Liver (tissue), 9 donors: ENCODE results near the gene HBG1. TPM values are rescaled to one million over a fixed set of nuclear protein-coding genes. Genes with fewer than 3 reads are reported as not detected.

ENCODE experiments used
- DNase-seq: peaks from one replicate; pipeline ENCODE4 v3.0.0-alpha.2; 2017; ENCODE audit warnings: low spot score
- H3K27ac ChIP-seq, 2 donors: one replicate each; pipeline ENCODE4 v1.7.0; 2013; ENCODE audit warnings: inconsistent platforms in 2 of 2, low read length in 2 of 2, control low read depth in 1 of 2, low read depth in 1 of 2, mild to moderate bottlenecking in 1 of 2
- H3K27me3 ChIP-seq, 4 donors: one replicate each; pipeline versions ENCODE4 v1.6.1 to v1.7.0; 2013; ENCODE audit warnings: low read length in 3 of 4, inconsistent platforms in 1 of 4, mild to moderate bottlenecking in 1 of 4, moderate library complexity in 1 of 4; ENCODE audit not compliant: control insufficient read depth in 4 of 4, insufficient read depth in 4 of 4
- H3K36me3 ChIP-seq, 4 donors: one replicate each; pipeline versions ENCODE4 v1.6.1 to v1.7.0; 2013; ENCODE audit warnings: low read length in 3 of 4, mild to moderate bottlenecking in 3 of 4, low read depth in 1 of 4, moderate library complexity in 1 of 4; ENCODE audit not compliant: control insufficient read depth in 4 of 4, insufficient read depth in 3 of 4
- H3K4me1 ChIP-seq, 4 donors: one replicate each; pipeline versions ENCODE4 v1.6.1 to v1.7.0; 2013; ENCODE audit warnings: low read length in 3 of 4, mild to moderate bottlenecking in 3 of 4, moderate library complexity in 1 of 4; ENCODE audit not compliant: control insufficient read depth in 4 of 4, insufficient read depth in 4 of 4
- H3K4me3 ChIP-seq, 3 donors: one replicate each; pipeline versions ENCODE4 v1.6.1 to v1.7.0; 2013; ENCODE audit warnings: low read length in 3 of 3, control low read depth in 1 of 3, low read depth in 1 of 3, mild to moderate bottlenecking in 1 of 3
- H3K9ac ChIP-seq, 2 donors: one replicate each; pipeline ENCODE4 v1.7.0; 2013; ENCODE audit warnings: low read length in 2 of 2, mild to moderate bottlenecking in 2 of 2, moderate library complexity in 2 of 2, control low read depth in 1 of 2, low read depth in 1 of 2
- H3K9me3 ChIP-seq, 4 donors: one replicate each; pipeline versions ENCODE4 v1.6.1 to v1.7.0; 2013; ENCODE audit warnings: low read length in 3 of 4; ENCODE audit not compliant: control insufficient read depth in 4 of 4
- EGR1 ChIP-seq, 2 donors: IDR thresholded peaks; 2 replicates each; pipeline ENCODE4 v1.6.1; 2016 to 2018; ENCODE audit warnings: antibody characterized with exemption in 2 of 2, low read depth in 2 of 2
- FOXA1 ChIP-seq: IDR thresholded peaks from 2 replicates; pipeline ENCODE4 v1.6.1; 2016; ENCODE audit warnings: antibody characterized with exemption
- FOXA2 ChIP-seq: IDR thresholded peaks from 2 replicates; pipeline ENCODE4 v1.6.1; 2016; ENCODE audit warnings: antibody characterized with exemption
- GABPA ChIP-seq, 2 donors: IDR thresholded peaks in 1 of 2; conservative IDR thresholded peaks in 1 of 2; 2 replicates each; pipeline ENCODE4 v1.6.1; 2016; ENCODE audit warnings: antibody characterized with exemption in 2 of 2, mild to moderate bottlenecking in 1 of 2, moderate library complexity in 1 of 2
- HNF4A ChIP-seq, 2 donors: conservative IDR thresholded peaks; 2 replicates each; pipeline ENCODE4 v1.6.1; 2016; ENCODE audit warnings: antibody characterized with exemption in 2 of 2, mild to moderate bottlenecking in 2 of 2
- HNF4G ChIP-seq: IDR thresholded peaks from 2 replicates; pipeline ENCODE4 v1.6.1; 2016; ENCODE audit warnings: antibody characterized with exemption
- JUND ChIP-seq, 2 donors: IDR thresholded peaks; 2 replicates each; pipeline ENCODE4 v1.6.1; 2016; ENCODE audit warnings: antibody characterized with exemption in 2 of 2
- MAX ChIP-seq: IDR thresholded peaks from 2 replicates; pipeline ENCODE4 v1.6.1; 2016; ENCODE audit warnings: antibody characterized with exemption
- NR2F2 ChIP-seq: IDR thresholded peaks from 2 replicates; pipeline ENCODE4 v1.6.1; 2016; ENCODE audit warnings: antibody characterized with exemption
- RAD21 ChIP-seq, 2 donors: IDR thresholded peaks; 2 replicates each; pipeline ENCODE4 v1.6.1; 2016; ENCODE audit warnings: antibody characterized with exemption in 2 of 2, mild to moderate bottlenecking in 2 of 2
- RXRA ChIP-seq, 2 donors: IDR thresholded peaks; 2 replicates each; pipeline ENCODE4 v1.6.1; 2017 to 2018; ENCODE audit warnings: antibody characterized with exemption in 2 of 2, mild to moderate bottlenecking in 1 of 2
- TAF1 ChIP-seq: conservative IDR thresholded peaks from 2 replicates; pipeline ENCODE4 v1.6.1; 2016; ENCODE audit warnings: antibody characterized with exemption, mild to moderate bottlenecking
- YY1 ChIP-seq: IDR thresholded peaks from 2 replicates; pipeline ENCODE4 v1.6.1; 2016; ENCODE audit warnings: antibody characterized with exemption, mild to moderate bottlenecking
- ZBTB33 ChIP-seq: IDR thresholded peaks from 2 replicates; pipeline ENCODE4 v1.6.1; 2016; ENCODE audit warnings: antibody characterized with exemption
- WGBS: extraction: QIAGEN DNeasy Blood & Tissue Kit; methylation state at CpG from one replicate; pipeline ENCODE4 v1.1.7; 2013; 5-methylcytosine and 5-hydroxymethylcytosine counted together
- polyA plus RNA-seq, 2 donors: library from polyadenylated mRNA; stranded (reverse) in 1 of 2; unstranded in 1 of 2; fragments of 200-250 nt in 1 of 2; fragments of >200 nt in 1 of 2; fragmentation: Nextera tagmentation in 1 of 2; extraction: Ambion mirVana in 1 of 2; gene quantifications; one replicate each; pipeline versions ENCODE4 v1.2.1 to v1.2.3, GENCODE V29; 2013 to 2015
- total RNA-seq, 2 donors: library from RNA; depleted of rRNA; stranded (reverse); fragments of >200 nt; gene quantifications; one replicate each; pipeline ENCODE4 v1.2.3, GENCODE V29; 2014
- TF ChIP-seq, protein P1 (sequence below): IDR thresholded peaks from 2 replicates; pipeline ENCODE4 v1.6.1; 2016; ENCODE audit warnings: antibody characterized with exemption
- TF ChIP-seq, protein P2 (sequence below): fragments of 150-350 bp; IDR thresholded peaks from 2 replicates; pipeline ENCODE4 v1.5.1; 2017; ENCODE audit warnings: improper control_type of control experiment, low read depth, low read length; ENCODE audit not compliant: missing input control
- donor health status: healthy.
- donor health status: healthy.
- donor health status: healthy.
- donor health status: healthy.
- donor health status: healthy.

HBG1 gene
- total and polyA plus RNA-seq, 4 donors: 75.1 TPM; not detected in 3

- Histone ChIP-seq H3K9ac (no peak overlapping the region), H3K9me3 (no peaks in the 10 kb centered on the region), H3K36me3 (no peaks in the 10 kb centered on the region), H3K27ac (no peak overlapping the region), H3K4me1 (no peaks in the 10 kb centered on the region), H3K27me3 (peaks cover 0 to 6% (median 0%) of the 10 kb centered on the region in 4 donors), H3K4me3 (no peak overlapping the region)
- TF ChIP-seq HNF4A (conservative IDR thresholded peaks at IDR 0.05): no peak
- TF ChIP-seq, protein P1, sequence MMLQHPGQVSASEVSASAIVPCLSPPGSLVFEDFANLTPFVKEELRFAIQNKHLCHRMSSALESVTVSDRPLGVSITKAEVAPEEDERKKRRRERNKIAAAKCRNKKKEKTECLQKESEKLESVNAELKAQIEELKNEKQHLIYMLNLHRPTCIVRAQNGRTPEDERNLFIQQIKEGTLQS: no peak
- no peak for TF ChIP-seq ZBTB33
- no peak for TF ChIP-seq TAF1
- no peak for TF ChIP-seq NR2F2
- no peak for TF ChIP-seq JUND (IDR thresholded peaks at IDR 0.05)
- no peak for TF ChIP-seq RAD21 (IDR thresholded peaks at IDR 0.05)
- no peak for TF ChIP-seq HNF4G
- TF ChIP-seq EGR1 (IDR thresholded peaks at IDR 0.05; ENCODE audit: low read depth in 2 of 2): no peak
- TF ChIP-seq YY1: no peak
- TF ChIP-seq FOXA2: no peak
- 67% methylated on average over 4 of the region's 4 CpGs for WGBS
- DNase-seq: no peak
Measured at GRCh38 chr11:5272395-5273017, 22.8 kb upstream of the HBG1 start.

GRCh38 chr11:5269715-5270147, 20.1 kb upstream of the HBG1 start, which contains the start of gene HBE1:
Gene HBE1 (minus strand): TSS chr11:5269945. CDS start chr11:5269890, 55 bp downstream.
- Histone ChIP-seq H3K4me1 (no peaks in the 10 kb centered on the region), H3K27ac (no peak within 1 kb of the TSS), H3K9me3 (no peaks in the 10 kb centered on the region), H3K4me3 (no peak within 1 kb of the TSS), H3K9ac (no peak within 1 kb of the TSS), H3K27me3 (peaks cover 0 to 6% (median 0%) of the 10 kb centered on the region in 4 donors), H3K36me3 (no peaks in the 10 kb centered on the region)
- WGBS: 67% methylated on average over 4 of the region's 4 CpGs
- DNase-seq: no peak
- TF ChIP-seq MAX (no peak), HNF4G (no peak), FOXA1 (no peak), HNF4A (conservative IDR thresholded peaks at IDR 0.05) (no peak), TAF1 (no peak), YY1 (no peak), JUND (IDR thresholded peaks at IDR 0.05) (no peak), GABPA (IDR thresholded peaks at IDR 0.05 in 1 of 2, conservative IDR thresholded peaks at IDR 0.05 in 1 of 2) (no peak), NR2F2 (no peak), RXRA (IDR thresholded peaks at IDR 0.05) (no peak), EGR1 (IDR thresholded peaks at IDR 0.05; ENCODE audit: low read depth in 2 of 2) (no peak), FOXA2 (no peak), RAD21 (IDR thresholded peaks at IDR 0.05) (no peak)
- TF ChIP-seq, protein P2, sequence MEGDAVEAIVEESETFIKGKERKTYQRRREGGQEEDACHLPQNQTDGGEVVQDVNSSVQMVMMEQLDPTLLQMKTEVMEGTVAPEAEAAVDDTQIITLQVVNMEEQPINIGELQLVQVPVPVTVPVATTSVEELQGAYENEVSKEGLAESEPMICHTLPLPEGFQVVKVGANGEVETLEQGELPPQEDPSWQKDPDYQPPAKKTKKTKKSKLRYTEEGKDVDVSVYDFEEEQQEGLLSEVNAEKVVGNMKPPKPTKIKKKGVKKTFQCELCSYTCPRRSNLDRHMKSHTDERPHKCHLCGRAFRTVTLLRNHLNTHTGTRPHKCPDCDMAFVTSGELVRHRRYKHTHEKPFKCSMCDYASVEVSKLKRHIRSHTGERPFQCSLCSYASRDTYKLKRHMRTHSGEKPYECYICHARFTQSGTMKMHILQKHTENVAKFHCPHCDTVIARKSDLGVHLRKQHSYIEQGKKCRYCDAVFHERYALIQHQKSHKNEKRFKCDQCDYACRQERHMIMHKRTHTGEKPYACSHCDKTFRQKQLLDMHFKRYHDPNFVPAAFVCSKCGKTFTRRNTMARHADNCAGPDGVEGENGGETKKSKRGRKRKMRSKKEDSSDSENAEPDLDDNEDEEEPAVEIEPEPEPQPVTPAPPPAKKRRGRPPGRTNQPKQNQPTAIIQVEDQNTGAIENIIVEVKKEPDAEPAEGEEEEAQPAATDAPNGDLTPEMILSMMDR: no peak
- TF ChIP-seq, protein P1: no peak
